ENCODE results near the gene C12orf57. TPM values are rescaled to one million over a fixed set of nuclear protein-coding genes. Genes with fewer than 3 reads are reported as not detected.
A peak's percentile ranks its signal among the peaks of the same experiment; 100 is the strongest.

C12orf57 gene
- polyA plus RNA-seq, 1 donor, result 118 TPM

- DNase-seq, result no peak
Measured at GRCh38 chr12:6952121-6952862, 8.5 kb downstream of the C12orf57 start.

- DNase-seq, result no peak
Measured at GRCh38 chr12:6952863-6953441, 9.1 kb downstream of the C12orf57 start.

GRCh38 chr12:6953442-6954315, 9.9 kb downstream of the C12orf57 start:
- DNase-seq, result no peak

- DNase-seq, result no peak
Measured at GRCh38 chr12:6954316-6955107, 10.7 kb downstream of the C12orf57 start.

GRCh38 chr12:6955108-6956020, 11.5 kb downstream of the C12orf57 start:
- no peak for DNase-seq

GRCh38 chr12:6956021-6956727, 12.4 kb downstream of the C12orf57 start:
- DNase-seq, result no peak

GRCh38 chr12:6957151-6957701, 13.4 kb downstream of the C12orf57 start:
- no peak for DNase-seq

- DNase-seq, result no peak
Measured at GRCh38 chr12:6957741-6958608, 14.2 kb downstream of the C12orf57 start.

- DNase-seq, result no peak
Measured at GRCh38 chr12:6958609-6959057, 14.8 kb downstream of the C12orf57 start.

GRCh38 chr12:6959058-6959804, 15.4 kb downstream of the C12orf57 start:
- no peak for DNase-seq

GRCh38 chr12:6959805-6960592, 16.2 kb downstream of the C12orf57 start:
- DNase-seq, result no peak

- no peak for DNase-seq
Measured at GRCh38 chr12:6960593-6961277, 16.9 kb downstream of the C12orf57 start.

- no peak for DNase-seq
Measured at GRCh38 chr12:6961278-6961694, 17.5 kb downstream of the C12orf57 start.

GRCh38 chr12:6961695-6962284, 18.0 kb downstream of the C12orf57 start:
- peak; percentile 61 for DNase-seq

GRCh38 chr12:6962285-6963015, 18.6 kb downstream of the C12orf57 start:
- no peak for DNase-seq
